ENCODE data around the gene CLN5.
A peak's percentile ranks its signal among the peaks of the same experiment; 100 is the strongest.
"Not testable (repeated sequence)": the region's sequence is repeated elsewhere in the genome, so short reads cannot be mapped to it uniquely, and the experiment has no call there.

Gene CLN5

DNA sequence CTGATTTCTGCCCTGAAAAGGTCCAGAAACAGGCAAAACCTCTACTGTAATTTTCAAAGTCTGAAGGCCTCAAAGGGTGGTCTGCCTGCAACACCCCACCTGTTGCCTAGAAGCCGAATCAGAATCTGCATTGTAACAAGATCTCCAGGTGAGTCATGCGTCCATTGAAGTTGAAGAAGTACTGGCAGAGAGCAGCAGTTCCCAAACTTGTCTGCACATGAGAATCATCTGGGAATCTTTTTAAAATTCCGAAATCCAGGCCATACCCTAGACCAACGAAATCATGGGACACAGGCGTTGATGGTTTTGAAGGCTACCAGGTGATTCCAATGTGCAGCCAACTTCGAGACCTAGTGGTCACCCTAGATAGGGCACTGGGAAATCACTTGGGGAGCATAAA lies 16.0 kb upstream of the CLN5 start:
- DNase-seq (ENCODE audit: low read depth in 3 of 3), result no peak

DNA sequence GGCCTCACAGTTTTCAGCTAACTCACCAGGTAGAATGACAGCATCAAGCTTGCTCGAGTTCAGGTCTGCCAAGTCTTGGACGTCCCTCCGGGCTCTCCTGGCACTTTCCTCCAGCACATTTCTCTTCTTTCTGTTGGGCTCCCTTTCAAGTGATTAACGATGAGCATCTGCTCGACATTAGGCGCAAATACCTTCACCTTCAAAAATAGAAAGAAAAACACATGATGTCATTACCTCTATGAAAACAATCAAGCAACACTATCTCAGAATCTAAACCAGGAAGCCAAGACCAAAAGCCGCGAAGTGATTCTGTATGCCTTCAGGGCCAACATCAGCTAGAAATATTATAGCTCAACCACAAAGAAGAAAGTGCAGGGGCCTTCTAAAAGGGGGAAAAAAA lies 15.4 kb upstream of the CLN5 start:
- DNase-seq (ENCODE audit: low read depth in 3 of 3), result no peak

- no peak for DNase-seq (ENCODE audit: low read depth in 3 of 3)
Measured at GRCh38 chr13:76976929-76977328, 15.0 kb upstream of the CLN5 start.

- peak; percentile 73 to 84 (median 73) for DNase-seq (ENCODE audit: low read depth in 3 of 3)
Measured at GRCh38 chr13:76980075-76980718, 11.7 kb upstream of the CLN5 start.

GRCh38 chr13:76982061-76982460 lies 9.8 kb upstream of the CLN5 start:
- no peak for DNase-seq (ENCODE audit: low read depth in 3 of 3)

- no peak for DNase-seq (ENCODE audit: low read depth in 3 of 3)
Measured at GRCh38 chr13:76983676-76984075, 8.2 kb upstream of the CLN5 start.

DNA sequence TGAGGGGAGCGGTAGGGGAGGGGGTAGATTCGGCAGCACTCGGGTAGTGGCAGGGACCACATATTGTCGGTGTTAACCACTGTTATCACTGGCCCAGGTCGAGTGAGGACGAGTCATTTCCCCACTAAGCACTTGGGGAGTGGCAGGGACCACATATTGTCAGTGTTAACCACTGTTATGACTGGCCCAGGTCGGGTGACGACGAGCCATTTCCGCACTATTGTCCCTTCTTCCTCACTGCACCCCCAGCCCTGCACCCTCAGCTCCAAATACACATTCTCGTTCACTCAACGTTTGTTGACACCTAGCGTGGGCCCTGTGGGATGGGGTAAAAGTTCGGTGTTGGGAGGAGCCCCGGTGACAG lies 467 bp upstream of the CLN5 start:
- DNase-seq (ENCODE audit: low read depth in 3 of 3), result peak; percentile 28 to 67 (median 52)

DNA sequence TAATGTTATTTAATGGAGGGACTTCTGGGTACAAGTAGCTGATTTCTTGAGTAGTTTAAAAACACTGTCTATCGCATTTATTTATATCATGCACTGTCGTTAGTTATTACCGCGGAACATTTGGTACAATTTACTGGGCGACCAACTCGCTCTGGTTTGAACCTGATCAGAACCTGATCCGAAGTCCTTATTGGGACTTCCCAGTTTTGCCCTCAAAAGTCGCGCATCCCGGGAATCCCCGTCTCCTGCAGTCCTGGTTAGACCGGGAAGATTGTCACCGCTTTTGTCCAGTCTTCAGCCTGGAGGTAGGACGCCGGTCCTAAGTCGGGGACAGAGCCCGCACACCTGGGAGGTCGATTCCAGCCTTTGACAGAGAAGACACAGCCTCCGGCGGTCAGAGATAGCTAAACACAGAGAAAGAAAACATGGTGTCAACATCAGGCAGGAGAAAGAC lies 694 bp downstream of the CLN5 start:
- DNase-seq (ENCODE audit: low read depth in 3 of 3), result peak in 1 of 3 experiments; percentile 6

DNA sequence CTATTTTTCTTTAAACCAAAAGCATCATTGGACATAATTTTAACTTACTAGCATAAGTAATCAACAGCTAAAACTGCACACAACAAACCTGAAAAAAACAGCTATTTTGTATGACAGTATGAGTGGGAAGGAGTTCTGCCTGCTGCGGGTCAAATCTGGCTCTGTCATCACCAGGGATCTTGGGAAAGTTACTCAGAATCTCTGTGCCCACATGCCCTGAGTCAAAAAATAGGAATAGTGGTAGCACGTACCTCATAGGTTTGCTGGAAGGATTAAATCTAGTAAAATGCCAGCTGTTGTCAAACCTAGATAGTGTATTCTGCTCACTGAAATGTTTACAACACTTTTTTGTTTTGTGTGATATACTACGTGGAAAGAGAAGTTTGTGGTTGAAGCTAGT lies 1.1 kb downstream of the CLN5 start:
- no peak for DNase-seq (ENCODE audit: low read depth in 3 of 3)

DNA sequence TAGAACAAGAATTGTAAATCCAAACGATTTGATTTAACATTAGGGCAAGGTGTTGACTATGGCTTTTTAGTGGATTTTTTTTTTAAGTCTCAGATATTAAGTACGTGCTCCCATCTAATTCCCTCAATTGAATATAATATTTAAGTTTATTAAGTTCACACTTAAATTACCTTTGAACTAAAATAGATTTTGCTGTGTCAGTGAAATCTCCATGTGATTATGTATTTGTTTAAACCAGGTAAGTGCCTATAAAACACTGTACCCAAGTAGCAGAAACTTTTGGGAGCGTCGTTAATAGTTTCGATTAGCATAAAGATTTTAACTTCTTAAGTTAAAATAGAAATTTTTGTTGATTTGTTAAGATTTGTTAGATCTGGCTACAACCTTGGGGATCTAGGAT lies 1.6 kb downstream of the CLN5 start:
- no peak for DNase-seq (ENCODE audit: low read depth in 3 of 3)

DNA sequence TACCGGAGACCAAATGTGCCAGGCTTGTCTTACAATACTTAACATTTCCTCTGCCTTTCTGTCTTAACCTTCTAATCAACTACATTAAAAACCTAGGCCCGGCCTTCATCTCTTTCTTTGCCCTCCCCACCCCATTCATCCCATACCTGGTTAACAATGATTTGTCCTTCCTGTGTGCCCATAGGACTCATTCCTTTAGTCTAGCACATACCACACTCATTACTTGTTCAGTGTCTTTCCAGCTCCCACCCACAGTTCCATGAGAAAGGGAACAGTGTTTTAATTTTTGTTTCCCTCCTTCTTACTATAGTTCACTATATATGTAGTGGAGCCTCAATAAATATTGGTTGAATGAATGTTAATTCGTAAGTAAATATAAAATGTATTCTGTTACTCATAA lies 2.4 kb downstream of the CLN5 start:
- no peak for DNase-seq (ENCODE audit: low read depth in 3 of 3)

DNA sequence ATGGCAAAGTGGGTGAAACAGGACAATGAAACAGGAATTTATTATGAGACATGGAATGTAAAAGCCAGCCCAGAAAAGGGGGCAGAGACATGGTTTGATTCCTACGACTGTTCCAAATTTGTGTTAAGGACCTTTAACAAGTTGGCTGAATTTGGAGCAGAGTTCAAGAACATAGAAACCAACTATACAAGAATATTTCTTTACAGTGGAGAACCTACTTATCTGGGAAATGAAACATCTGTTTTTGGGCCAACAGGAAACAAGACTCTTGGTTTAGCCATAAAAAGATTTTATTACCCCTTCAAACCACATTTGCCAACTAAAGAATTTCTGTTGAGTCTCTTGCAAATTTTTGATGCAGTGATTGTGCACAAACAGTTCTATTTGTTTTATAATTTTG lies 8.6 kb downstream of the CLN5 start:
- no peak for DNase-seq (ENCODE audit: low read depth in 3 of 3)

- DNase-seq (ENCODE audit: low read depth in 3 of 3), result no peak
Measured at GRCh38 chr13:77001540-77001939, 9.7 kb downstream of the CLN5 start.

DNA sequence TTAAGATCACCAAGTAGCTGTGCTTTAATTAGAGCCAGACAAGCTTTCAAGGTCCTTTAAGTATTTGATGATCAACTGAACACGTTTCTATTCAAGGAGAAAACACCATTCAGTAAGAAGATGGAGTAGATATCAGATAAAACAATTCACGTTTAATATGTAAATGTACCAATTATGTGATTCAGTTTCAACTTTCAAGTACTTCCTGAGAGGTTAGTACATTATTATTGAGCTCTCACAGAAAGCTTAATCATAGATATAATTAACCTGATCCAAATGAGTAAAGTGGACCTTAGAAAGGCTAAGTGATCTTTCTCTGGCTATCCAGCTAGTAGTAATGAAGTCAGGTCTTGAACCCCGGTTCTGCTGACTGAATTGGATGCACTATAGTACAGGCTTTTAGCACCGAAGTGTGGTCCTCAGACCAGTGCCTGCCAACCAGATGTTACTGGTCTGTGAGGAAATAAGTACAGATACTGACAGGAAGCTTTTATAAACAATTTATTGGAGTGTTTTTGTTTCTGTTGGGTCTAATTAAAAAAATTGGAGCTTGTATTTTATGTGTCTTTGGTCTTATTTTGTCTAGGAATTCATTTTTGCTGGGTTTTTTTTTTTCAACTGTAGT lies 10.2 kb downstream of the CLN5 start:
- DNase-seq (ENCODE audit: low read depth in 3 of 3), result no peak

GRCh38 chr13:77002590-77003190 lies 10.8 kb downstream of the CLN5 start:
- no peak for DNase-seq (ENCODE audit: low read depth in 3 of 3)

DNA sequence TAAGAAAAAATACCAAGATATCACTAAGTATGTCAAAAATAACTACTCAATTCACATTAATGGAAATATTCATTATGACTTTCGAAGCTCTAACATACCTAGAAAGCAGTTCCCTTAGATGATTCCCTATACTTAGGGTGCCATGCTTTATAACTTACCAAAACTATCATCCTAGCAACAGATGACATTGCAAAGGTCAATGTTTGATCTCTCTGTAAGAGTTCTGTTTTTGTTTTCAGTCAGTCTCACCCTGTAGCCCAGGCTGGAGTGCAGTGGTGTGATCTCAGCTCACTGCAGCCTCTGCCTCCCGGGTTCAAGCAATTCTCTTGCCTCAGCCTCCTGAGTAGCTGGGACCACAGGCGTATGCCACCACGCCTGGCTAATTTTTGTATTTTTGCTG lies 16.5 kb downstream of the CLN5 start:
- DNase-seq (ENCODE audit: low read depth in 3 of 3), result not testable (repeated sequence)

DNA sequence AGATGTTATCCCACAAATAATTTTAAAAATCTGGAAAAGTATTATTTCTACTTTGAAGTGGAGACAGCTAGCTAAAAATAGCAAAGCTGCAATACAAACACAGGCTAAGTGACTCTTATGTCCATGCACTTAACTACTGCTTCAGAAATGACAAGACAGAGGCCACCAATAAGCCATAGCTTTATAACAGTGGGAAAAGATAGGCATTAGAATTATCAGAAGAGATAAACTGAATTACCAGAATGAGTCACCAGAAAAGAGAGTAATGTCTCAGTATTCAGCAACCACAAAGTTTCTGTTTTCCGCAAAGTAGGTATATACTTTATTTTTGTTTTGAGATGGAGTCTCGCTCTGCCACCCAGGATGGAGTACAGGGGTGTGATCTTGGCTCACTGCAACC lies 17.1 kb downstream of the CLN5 start:
- no peak for DNase-seq (ENCODE audit: low read depth in 3 of 3)

- DNase-seq (ENCODE audit: low read depth in 3 of 3), result not testable (repeated sequence)
Measured at GRCh38 chr13:77009719-77010118, 17.8 kb downstream of the CLN5 start.

DNA sequence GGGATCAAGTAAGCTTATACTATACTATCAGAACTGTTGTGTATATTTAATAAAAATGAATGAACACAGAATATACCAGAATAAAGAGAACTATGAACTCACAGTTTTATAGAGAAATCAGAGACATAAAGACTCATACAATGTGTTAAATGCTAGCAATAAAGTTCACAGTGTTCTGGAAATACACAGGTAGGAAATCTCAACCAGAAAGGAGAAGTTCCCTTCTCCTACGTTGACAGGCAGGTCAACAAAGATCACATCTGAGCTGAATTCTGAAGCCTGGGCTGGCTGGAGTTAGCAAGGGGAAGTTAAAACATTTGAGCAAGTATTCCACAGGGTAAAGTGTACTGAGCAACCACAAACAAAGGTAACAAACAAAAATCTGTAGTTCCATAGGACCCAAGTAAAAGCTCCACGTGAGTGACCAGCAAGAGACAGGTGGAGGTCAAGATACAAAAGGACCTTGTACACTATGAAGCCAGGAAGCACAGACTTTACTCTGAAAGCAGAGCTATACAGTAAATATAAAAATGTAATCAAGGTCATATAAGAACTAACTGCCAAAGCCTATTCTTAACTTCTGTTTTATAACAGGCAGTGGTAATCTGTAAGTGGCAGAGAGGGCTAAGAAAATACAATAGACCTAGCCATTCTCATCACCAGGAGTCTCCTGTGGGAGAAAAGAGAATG lies 22.1 kb downstream of the CLN5 start:
- no peak for DNase-seq (ENCODE audit: low read depth in 3 of 3)

GRCh38 chr13:77014906-77015685 lies 23.2 kb downstream of the CLN5 start:
- no peak for DNase-seq (ENCODE audit: low read depth in 3 of 3)

DNA sequence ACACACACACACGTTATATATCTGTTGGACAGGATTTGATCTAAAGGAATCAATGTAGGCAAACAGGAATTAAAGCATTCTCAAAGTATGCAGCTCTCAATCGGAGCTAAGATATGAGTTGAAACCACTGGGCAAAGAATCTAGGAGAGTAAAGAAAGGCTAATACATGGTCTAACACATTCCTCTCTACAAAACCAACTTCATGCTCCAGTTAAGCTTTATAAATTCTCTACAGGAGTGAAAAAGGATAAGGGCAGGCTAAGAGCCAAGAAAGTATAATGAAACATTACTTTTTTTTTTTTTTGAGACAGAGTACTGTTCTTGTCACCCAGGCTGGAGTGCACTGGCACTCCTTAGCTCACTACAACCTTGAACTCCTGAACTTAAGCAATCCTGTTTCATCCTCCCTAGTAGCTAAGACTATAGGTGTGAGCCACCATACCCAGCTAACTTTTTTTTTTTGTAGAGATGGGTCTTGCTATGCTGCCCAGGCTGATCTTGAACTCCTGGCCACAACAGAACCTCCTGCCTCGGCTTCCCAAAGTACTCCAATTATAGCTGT lies 24.5 kb downstream of the CLN5 start:
- no peak for DNase-seq (ENCODE audit: low read depth in 3 of 3)
